GM21786 (cell line): ENCODE results near the gene DSEL.

Source experiments
- ATAC-seq: cut with Tn5 transposase; IDR thresholded peaks from one replicate; pipeline ENCODE4 v1.9.1; 2021; ENCODE audit not compliant: unreplicated experiment

Gene DSEL

DNA sequence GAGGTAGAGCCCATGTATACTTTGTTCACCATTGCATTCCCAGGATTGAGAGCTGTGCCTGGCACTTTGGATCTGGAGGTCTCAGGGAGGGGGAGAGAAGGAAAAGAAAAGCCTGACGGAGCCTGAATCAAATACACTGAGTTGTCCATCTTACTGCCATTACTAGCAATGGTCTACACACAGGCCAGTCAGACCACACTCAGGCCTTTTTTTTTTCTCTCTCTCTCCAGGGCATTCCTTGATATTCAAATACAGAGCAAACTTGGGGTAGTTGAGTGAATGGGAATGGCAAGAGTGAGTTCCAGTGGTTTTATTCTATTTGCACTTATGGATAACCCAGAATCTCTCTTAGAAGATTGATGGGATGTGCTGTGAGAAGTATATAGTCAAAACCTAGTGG is 11.8 kb downstream of the DSEL start:
- no peak for ATAC-seq

GRCh38 chr18:67500522-67501205 is 15.9 kb downstream of the DSEL start:
- ATAC-seq: no peak

DNA sequence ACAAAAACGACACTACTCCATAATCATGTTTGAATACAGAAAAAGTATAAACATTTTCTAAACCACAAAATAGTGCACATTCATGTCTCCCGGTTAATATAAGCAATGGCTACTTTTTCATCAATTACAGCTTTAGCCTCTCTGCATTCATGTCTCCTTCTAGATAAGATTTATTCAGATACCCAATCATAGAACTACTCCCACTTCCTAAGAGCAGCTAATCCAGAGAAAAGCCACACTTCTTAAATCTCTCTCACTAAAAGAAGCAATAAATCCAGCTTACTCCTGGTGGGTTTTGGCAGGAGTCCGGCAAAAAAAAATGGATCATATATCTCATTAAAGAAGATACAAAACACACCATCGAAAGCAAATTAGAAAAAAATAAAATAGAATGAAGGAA is 20.1 kb downstream of the DSEL start:
- no peak for ATAC-seq

DNA sequence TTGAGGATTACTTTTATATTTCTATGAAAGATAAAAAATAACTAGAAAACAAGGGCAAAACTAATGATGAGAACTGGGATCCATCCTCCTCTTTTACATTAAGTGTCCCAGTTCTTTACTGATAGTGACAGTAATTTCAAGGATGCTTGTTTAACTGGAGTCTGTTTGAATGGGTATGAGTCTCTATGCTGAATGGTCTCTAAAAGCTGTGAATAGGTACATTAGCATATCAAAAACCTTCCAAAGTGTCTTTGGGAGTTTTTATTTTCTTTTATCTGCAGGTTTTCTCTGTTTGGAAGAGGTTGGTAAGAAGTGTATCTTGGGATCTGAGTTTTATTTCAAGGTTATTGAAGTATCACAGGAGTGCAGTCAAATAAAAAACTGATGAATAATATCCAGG is 30.0 kb downstream of the DSEL start:
- ATAC-seq: no peak

DNA sequence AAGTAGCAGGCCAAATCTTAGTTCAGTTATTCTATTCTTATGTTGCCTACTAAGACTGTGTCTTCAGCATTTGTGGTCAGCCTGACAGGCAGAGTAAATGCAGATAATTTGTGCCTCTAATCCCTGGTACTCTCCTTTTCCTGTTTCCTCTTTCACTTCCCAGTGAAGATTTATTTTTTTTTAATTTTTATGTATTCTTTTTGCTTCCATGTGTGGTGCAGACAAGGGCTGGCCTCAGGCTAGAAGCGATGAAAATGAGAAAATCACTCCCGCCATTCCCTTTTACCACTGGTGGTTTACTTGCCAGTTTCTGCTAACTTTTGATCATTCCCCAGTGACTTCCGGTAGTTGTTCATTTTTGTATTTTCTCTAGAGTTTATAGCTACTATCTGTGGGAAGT is 30.9 kb downstream of the DSEL start:
- ATAC-seq: no peak

DNA sequence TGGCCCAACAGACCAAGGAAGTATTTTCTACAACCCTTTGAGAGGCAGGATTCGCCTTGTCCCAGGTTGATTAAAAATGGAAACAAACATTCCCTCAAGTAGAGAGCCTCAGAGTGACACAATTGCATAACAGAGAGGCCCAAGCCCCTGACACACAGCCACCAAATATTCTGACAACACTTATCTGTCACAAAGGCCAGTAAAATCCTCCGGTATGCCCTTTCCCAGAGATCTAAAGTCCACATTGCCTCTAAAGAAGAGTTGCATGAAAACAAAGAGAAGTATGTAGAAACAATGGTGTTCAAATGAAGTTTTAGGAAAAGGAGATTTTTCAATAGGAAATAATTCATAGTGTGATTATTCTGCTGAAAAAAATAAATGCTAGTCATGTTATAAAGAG is 32.1 kb downstream of the DSEL start:
- ATAC-seq: no peak

GRCh38 chr18:67483952-67484351 is 32.6 kb downstream of the DSEL start:
- ATAC-seq: no peak

- no peak for ATAC-seq
Measured at GRCh38 chr18:67483237-67483636, 33.3 kb downstream of the DSEL start.

DNA sequence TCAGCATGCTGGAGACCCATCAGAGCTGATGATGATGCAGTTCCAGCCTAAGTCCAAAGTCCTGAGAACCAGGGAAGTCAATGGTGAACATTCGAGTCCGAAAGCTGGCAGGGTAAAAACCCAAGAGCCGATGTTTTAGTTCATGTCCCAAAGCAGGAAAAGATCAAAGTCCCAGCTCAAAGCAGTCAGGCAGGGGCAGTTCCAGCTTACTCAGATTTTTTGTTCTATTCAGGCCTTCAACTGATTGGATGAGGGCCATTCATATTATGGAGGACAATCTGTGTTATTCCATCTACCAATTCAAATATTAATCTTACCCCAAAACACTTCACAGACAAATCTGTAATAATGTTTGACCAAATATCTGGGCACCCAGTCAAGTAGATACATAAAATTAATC is 38.3 kb downstream of the DSEL start:
- ATAC-seq: no peak

- no peak for ATAC-seq
Measured at GRCh38 chr18:67477522-67477921, 39.0 kb downstream of the DSEL start.

- no peak for ATAC-seq
Measured at GRCh38 chr18:67476585-67476984, 39.9 kb downstream of the DSEL start.

- no peak for ATAC-seq
Measured at GRCh38 chr18:67475673-67476072, 40.8 kb downstream of the DSEL start.

GRCh38 chr18:67468038-67468437 is 48.5 kb downstream of the DSEL start:
- no peak for ATAC-seq

GRCh38 chr18:67467188-67467587 is 49.3 kb downstream of the DSEL start:
- ATAC-seq: no peak

DNA sequence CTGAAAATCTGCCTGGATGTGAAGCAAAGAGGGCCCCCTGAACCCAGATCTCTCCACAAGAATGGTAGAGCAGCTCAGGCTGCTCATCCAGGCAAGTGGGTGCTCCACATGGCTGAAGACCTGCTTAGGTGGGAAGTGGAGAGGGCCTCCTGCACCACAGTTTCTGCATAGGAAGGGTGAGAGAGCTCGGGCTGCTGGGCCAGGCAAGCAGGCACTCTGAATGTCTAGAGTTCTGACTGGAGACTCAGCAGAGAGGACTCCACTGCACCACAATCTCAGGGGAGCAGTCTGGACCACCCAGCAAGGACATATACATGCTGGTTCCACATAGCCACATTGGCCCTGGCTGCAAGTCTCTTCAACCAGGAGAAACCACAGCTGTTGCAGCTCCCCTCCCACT is 52.0 kb downstream of the DSEL start:
- no peak for ATAC-seq

DNA sequence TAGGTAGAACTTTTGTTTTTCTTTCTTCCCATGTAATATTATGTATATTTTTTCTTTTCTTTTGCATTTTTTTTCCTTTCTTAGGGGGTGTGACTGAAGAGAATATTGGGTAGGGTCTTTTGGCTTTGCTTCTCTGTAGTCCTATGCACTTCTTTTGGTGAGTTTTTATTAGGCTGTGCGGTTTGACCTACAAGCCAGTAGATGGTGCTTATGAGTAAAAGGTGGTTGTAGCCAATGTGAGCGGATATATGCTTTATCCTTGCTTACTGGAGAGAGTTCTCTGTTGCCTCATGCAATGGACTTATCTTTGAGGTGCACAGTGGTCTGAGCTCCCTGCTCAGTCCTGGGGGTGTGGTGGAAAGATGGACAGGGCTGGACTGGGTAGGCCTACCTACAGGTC is 52.7 kb downstream of the DSEL start:
- no peak for ATAC-seq

GRCh38 chr18:67456711-67457110 is 59.8 kb downstream of the DSEL start:
- no peak for ATAC-seq
